Measurements from ENCODE around the gene PCSK2.

The PCSK2 gene

GRCh38 chr20:17504898-17505635 is 278.2 kb downstream of the PCSK2 start:
- no peak for DNase-seq (ENCODE audit: low read depth in 3 of 3)

GRCh38 chr20:17505636-17506517 is 279.0 kb downstream of the PCSK2 start:
- DNase-seq (ENCODE audit: low read depth in 3 of 3): peak; percentile 32 to 59 (median 57)

- DNase-seq (ENCODE audit: low read depth in 3 of 3): no peak
Observed at GRCh38 chr20:17507032-17507431, 280.2 kb downstream of the PCSK2 start.

GRCh38 chr20:17507531-17507930 is 280.7 kb downstream of the PCSK2 start:
- DNase-seq (ENCODE audit: low read depth in 3 of 3): no peak

- DNase-seq (ENCODE audit: low read depth in 3 of 3): no peak
Observed at GRCh38 chr20:17508756-17509155, 281.9 kb downstream of the PCSK2 start.

- DNase-seq (ENCODE audit: low read depth in 3 of 3): no peak
Observed at GRCh38 chr20:17510548-17510947, 283.7 kb downstream of the PCSK2 start.

GRCh38 chr20:17511401-17511800 is 284.6 kb downstream of the PCSK2 start:
- no peak for DNase-seq (ENCODE audit: low read depth in 3 of 3)

GRCh38 chr20:17513939-17514338 is 287.1 kb downstream of the PCSK2 start:
- no peak for DNase-seq (ENCODE audit: low read depth in 3 of 3)

GRCh38 chr20:17515053-17515452 is 288.2 kb downstream of the PCSK2 start:
- no peak for DNase-seq (ENCODE audit: low read depth in 3 of 3)

- DNase-seq (ENCODE audit: low read depth in 3 of 3): no peak
Observed at GRCh38 chr20:17518339-17519052, 291.7 kb downstream of the PCSK2 start.

- no peak for DNase-seq (ENCODE audit: low read depth in 3 of 3)
Observed at GRCh38 chr20:17519606-17520285, 292.9 kb downstream of the PCSK2 start.

GRCh38 chr20:17520583-17520982 is 293.7 kb downstream of the PCSK2 start:
- DNase-seq (ENCODE audit: low read depth in 3 of 3): no peak

- DNase-seq (ENCODE audit: low read depth in 3 of 3): no peak
Observed at GRCh38 chr20:17522528-17522927, 295.7 kb downstream of the PCSK2 start.

- no peak for DNase-seq (ENCODE audit: low read depth in 3 of 3)
Observed at GRCh38 chr20:17523326-17523725, 296.5 kb downstream of the PCSK2 start.

GRCh38 chr20:17524560-17524959 is 297.7 kb downstream of the PCSK2 start:
- no peak for DNase-seq (ENCODE audit: low read depth in 3 of 3)

- no peak for DNase-seq (ENCODE audit: low read depth in 3 of 3)
Observed at GRCh38 chr20:17525132-17525531, 298.3 kb downstream of the PCSK2 start.

- DNase-seq (ENCODE audit: low read depth in 3 of 3): no peak
Observed at GRCh38 chr20:17525650-17526049, 298.8 kb downstream of the PCSK2 start.

GRCh38 chr20:17529586-17529985 is 302.7 kb downstream of the PCSK2 start:
- no peak for DNase-seq (ENCODE audit: low read depth in 3 of 3)

GRCh38 chr20:17530153-17530552 is 303.3 kb downstream of the PCSK2 start:
- no peak for DNase-seq (ENCODE audit: low read depth in 3 of 3)

GRCh38 chr20:17530716-17531664 is 304.1 kb downstream of the PCSK2 start, which contains the start of gene BFSP1:
BFSP1 (minus strand) TSS chr20:17531379; CDS start chr20:17531329, 50 bp downstream.
- DNase-seq (ENCODE audit: low read depth in 3 of 3): peak in 2 of 3 experiments; percentile 9 to 45

All from stimulated activated CD4-positive, alpha-beta T cell treated with anti-CD3 and anti-CD28 coated beads, TNF-alpha, amount 100 ng/mL, for 24 hours (primary cell).